NCI-H1105 (cell line): ENCODE data around the gene ZNRD2.

Experiments used
- DNase-seq: peaks from one replicate; lab custom pipeline; 2025; lab: John Stamatoyannopoulos, UW

ZNRD2 gene

DNA sequence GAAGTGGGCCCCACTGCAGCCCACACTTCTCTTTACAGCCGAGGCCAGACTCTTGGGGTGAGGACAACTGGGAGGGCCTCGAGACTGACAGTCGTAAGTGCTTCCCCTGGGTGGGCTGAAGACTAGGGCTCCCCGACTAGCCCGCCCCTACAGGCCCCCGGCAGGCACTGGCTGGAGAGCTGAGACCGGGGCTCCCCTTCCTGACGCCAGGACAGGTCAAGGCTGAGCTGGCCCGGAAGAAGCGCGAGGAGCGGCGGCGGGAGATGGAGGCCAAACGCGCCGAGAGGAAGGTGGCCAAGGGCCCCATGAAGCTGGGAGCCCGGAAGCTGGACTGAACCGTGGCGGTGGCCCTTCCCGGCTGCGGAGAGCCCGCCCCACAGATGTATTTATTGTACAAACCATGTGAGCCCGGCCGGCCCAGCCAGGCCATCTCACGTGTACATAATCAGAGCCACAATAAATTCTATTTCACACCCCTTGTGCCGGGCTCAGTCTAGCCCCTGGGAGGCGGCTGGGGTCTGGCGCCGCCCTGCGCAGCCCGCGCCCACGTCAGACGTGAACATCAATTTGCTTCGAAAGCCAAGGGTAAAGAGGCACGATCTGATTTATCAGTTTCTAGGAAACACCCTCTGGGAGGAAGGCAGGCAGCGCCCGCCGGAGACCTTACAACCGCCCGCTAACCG, 31.9 kb upstream of the ZNRD2 start:
- DNase-seq = no peak

- no peak for DNase-seq
Measured at GRCh38 chr11:65538915-65539743, 31.1 kb upstream of the ZNRD2 start.

GRCh38 chr11:65539744-65540289, 30.5 kb upstream of the ZNRD2 start:
- DNase-seq = peak; percentile 57

DNA sequence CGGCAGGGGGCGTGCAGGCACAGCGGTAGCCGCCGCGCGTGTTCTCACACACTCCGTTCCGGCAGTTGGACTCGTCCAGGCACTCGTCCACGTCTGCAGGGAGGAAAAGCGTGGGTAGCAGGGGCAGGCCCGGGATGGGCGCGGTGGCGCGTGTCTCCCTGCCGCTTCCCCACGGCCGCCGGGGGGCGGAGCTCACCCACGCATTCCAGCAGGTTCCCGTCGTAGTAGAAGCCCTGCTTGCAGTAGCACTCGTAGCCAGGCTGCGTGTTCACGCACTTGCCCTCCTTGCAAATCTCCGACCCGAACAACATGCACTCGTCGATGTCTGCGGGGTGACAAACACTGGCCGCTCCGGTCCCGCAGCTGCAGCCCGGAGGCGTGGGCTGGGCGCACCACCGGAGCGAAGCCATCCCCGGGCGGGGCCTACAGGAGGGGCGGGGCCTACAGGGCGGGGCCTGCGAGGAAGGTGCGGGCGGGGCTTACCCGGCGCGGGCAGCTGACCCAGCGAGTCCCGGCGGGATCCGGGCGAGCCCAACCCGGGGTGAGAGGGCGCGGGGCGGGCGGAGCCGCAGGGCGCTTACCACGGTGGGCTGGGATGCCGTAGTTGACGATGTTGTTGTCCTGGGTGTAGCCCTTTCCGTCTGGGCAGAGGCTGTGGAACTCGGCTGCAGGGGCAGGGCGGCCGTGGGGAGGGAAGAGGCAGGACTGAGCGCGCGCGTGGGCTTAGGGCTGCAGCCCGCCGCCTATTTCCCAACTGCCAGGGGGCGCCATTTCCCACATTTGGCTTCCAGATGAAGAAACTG, 29.8 kb upstream of the ZNRD2 start:
- DNase-seq = peak; percentile 83

GRCh38 chr11:65541093-65541982, 28.9 kb upstream of the ZNRD2 start:
- DNase-seq = no peak

GRCh38 chr11:65542738-65543390, 27.4 kb upstream of the ZNRD2 start:
- no peak for DNase-seq

DNA sequence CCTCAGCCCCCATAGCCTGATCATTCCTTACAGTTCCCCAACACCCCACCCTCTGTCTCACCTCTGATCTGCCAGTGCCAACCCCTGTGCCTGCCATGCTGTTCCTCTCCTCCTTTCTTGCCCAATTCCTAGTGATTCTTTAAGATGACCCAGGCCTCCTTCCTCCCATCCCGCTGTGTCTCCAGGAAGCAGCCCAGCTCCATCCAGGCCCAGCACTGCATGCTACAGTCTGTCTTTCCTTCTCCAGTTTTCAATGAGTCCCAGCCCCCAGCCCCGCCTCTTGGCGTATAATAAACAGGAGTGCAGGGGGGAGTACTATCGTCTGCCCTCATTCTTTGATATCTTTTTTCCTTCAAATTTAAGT, 24.4 kb upstream of the ZNRD2 start:
- DNase-seq = no peak

- peak; percentile 93 for DNase-seq
Measured at GRCh38 chr11:65546217-65546958, 23.9 kb upstream of the ZNRD2 start.

DNA sequence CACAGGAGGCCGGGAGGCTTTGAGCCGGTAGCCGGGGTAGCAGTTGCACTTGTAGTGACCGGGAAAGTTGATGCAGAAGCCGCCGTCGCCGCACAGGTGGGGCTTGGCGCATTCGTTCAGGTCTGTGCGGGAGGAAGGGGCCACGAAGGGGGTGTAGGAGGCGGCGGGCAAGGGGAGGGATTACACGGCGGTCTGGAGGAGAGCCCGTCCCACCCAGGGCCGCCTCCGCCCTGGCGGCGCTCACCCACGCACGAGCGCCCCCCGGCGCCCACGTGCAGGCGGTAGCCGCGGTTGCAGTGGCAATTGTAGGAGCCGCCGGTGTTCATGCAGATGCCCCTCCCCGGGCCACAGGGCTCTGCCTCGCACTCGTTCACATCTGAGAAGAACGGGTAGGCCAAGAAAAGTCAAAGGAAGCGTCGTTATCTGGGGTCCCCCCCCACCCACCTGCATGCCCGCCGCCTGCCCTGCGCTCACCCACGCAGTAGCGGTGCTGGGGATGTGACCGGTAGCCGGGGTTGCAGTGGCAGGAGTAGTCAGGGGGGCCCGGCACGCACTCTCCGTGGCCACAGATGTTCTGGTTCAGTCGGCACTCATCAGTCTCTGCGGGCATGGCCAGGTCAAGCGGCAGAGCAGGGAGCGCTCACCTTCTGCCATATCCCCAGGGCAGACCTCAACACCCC, 22.7 kb upstream of the ZNRD2 start:
- DNase-seq = no peak

- DNase-seq = no peak
Measured at GRCh38 chr11:65548395-65548794, 21.9 kb upstream of the ZNRD2 start.

- no peak for DNase-seq
Measured at GRCh38 chr11:65549096-65549495, 21.2 kb upstream of the ZNRD2 start.

GRCh38 chr11:65551572-65552387, 18.5 kb upstream of the ZNRD2 start:
- DNase-seq = peak; percentile 85

GRCh38 chr11:65552388-65552951, 17.8 kb upstream of the ZNRD2 start:
- DNase-seq = no peak

- no peak for DNase-seq
Measured at GRCh38 chr11:65553301-65554001, 16.8 kb upstream of the ZNRD2 start.

- DNase-seq = no peak
Measured at GRCh38 chr11:65554057-65554818, 16.0 kb upstream of the ZNRD2 start.

DNA sequence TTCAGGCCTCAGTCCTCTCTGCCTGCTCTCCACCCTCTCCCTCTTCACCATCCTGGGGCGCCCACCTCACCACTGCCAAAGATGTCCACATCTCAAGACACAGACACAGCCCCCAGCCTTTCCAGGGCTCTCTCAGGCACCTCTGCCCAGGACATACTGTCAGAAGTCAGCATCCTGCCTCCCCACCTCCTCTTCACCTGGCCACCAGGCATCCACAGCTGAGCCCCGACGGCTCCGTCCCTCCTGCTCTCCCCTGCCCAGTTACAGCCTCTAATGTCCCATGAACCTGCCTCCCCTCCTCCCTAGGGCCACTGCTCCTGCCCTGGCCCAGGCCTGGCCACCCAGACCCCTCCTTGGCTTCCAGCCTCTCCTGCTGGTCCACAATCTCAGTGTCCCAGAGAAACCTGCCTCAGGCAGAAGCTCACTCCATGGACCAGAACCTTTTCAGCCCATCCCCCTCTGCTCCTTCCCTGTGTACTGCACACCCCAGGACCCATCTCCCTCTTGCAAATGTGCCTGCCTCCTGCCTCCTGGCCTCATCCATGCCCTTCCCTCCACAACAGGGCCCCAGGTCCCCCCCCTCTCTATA, 15.3 kb upstream of the ZNRD2 start:
- DNase-seq = no peak
